Mesothelial cell of epicardium (in vitro differentiated cells): ENCODE measurements around the gene FER. TPM values are rescaled to one million over a fixed set of nuclear protein-coding genes. Genes with fewer than 3 reads are reported as not detected.

Experiments
- DNase-seq, 2 experiments: peaks; one replicate each; pipeline ENCODE4 v3.0.0; 2021; ENCODE audit warnings: low spot score in 2 of 2; ENCODE audit not compliant: unreplicated experiment in 2 of 2
- H3K27ac Mint-ChIP-seq: 2 replicates; pipeline ENCODE4 v1.8.0; 2021; ENCODE audit warnings: mixed read lengths
- H3K27me3 Mint-ChIP-seq: 2 replicates; pipeline ENCODE4 v1.8.0; 2021; ENCODE audit warnings: low read depth, mixed read lengths
- H3K36me3 Mint-ChIP-seq: 2 replicates; pipeline ENCODE4 v1.8.0; 2021; ENCODE audit warnings: mixed read lengths
- H3K4me1 Mint-ChIP-seq: 2 replicates; pipeline ENCODE4 v1.8.0; 2021; ENCODE audit warnings: mixed read lengths
- H3K4me3 Mint-ChIP-seq: 2 replicates; pipeline ENCODE4 v1.8.0; 2021; ENCODE audit warnings: mild to moderate bottlenecking, moderate library complexity, mixed read lengths
- H3K9me3 Mint-ChIP-seq: 2 replicates; pipeline ENCODE4 v1.8.0; 2021; ENCODE audit warnings: mixed read lengths
- total RNA-seq: library from RNA; stranded (reverse); gene quantifications from 3 replicates; pipeline ENCODE4 v1.2.1, GENCODE V29; 2021
- TF ChIP-seq, protein P1 (sequence below): fragments of 200-600 bp; sonication (generic); IDR thresholded peaks from one replicate; pipeline ENCODE4 v1.5.0; 2021; ENCODE audit warnings: antibody characterized with exemption; ENCODE audit not compliant: unreplicated experiment

FER gene
- total RNA-seq, 1 donor from 2014 or later = 44.3 TPM

DNA sequence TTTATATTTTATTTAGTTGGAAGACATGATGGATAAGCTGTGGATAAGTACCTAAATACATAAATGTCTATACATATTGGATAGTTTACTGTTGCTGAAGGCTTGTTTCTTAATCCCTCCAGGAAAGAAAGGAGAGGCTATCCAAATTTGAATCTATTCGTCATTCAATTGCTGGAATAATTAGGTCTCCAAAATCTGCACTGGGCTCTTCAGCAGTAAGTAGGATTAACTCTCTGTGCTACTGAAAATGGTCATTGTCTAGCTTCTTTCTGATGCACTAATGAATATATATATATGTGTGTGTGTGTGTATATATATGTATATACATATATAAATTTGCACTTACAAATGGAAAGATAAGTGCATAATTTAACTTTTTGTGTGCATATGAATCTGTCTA is 198.3 kb downstream of the FER start:
- Mint-ChIP-seq H3K9me3 (no peaks in the 10 kb centered on the region), H3K36me3 (peaks cover 5% of the 10 kb centered on the region)
- no peak for DNase-seq

DNA sequence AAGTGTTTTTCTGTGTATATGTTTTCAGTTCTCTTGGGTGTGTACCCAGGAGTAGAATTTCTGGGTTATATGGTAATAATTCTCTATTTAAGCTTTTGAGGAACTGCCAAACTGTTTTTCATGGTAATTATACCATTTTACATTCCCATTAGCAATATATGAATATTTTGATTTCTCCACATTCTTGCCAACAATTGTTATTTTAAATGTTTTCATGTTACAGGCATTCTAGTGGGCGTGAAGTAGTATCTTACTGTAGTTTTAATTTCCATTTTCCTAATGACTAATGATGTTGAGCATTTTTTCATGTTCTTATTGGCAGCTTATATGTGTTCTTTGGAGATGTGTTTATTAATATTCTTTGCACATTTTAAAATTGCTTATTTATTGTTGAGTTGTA is 199.5 kb downstream of the FER start:
- no peak for DNase-seq
- Mint-ChIP-seq H3K9me3 (no peaks in the 10 kb centered on the region), H3K27me3 (no peaks in the 10 kb centered on the region), H3K36me3 (peaks cover 5% of the 10 kb centered on the region), H3K27ac (no peak overlapping the region), H3K4me3 (no peak overlapping the region), H3K4me1 (no peaks in the 10 kb centered on the region)
- TF ChIP-seq, protein P1, sequence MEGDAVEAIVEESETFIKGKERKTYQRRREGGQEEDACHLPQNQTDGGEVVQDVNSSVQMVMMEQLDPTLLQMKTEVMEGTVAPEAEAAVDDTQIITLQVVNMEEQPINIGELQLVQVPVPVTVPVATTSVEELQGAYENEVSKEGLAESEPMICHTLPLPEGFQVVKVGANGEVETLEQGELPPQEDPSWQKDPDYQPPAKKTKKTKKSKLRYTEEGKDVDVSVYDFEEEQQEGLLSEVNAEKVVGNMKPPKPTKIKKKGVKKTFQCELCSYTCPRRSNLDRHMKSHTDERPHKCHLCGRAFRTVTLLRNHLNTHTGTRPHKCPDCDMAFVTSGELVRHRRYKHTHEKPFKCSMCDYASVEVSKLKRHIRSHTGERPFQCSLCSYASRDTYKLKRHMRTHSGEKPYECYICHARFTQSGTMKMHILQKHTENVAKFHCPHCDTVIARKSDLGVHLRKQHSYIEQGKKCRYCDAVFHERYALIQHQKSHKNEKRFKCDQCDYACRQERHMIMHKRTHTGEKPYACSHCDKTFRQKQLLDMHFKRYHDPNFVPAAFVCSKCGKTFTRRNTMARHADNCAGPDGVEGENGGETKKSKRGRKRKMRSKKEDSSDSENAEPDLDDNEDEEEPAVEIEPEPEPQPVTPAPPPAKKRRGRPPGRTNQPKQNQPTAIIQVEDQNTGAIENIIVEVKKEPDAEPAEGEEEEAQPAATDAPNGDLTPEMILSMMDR = no peak

More for the DNA sequence above, 198.3 kb downstream of the FER start:
- H3K27me3 Mint-ChIP-seq = no peaks in the 10 kb centered on the region
- no peak overlapping the region for H3K4me3 Mint-ChIP-seq
- TF ChIP-seq, protein P1 = no peak
- H3K27ac Mint-ChIP-seq = no peak overlapping the region
- no peaks in the 10 kb centered on the region for H3K4me1 Mint-ChIP-seq

DNA sequence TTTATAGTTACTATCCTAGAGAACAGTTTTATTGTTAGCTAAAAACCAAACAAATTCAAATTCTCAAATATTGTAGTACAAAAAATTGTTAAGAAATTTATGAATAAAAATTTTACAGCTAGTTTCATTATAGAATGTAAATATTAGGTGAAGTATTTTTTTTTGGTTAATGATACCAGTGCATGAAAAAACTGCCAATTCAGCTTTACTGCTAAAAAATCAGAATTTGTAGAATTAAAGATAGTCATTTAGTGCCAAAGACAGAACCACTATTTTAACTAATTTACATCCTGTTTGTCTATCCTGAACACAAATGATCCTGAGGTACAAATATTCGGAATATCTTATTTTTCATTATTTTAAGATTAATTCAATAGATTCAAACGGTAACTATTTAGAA is 202.6 kb downstream of the FER start:
- H3K4me3 Mint-ChIP-seq = no peak overlapping the region
- H3K27ac Mint-ChIP-seq = no peak overlapping the region

GRCh38 chr5:108953940-108954339 is 206.2 kb downstream of the FER start:
- H3K36me3 Mint-ChIP-seq = no peaks in the 10 kb centered on the region
- H3K4me3 Mint-ChIP-seq = no peak overlapping the region
- TF ChIP-seq, protein P1 = no peak
- no peaks in the 10 kb centered on the region for H3K27me3 Mint-ChIP-seq
- no peak overlapping the region for H3K27ac Mint-ChIP-seq
- H3K4me1 Mint-ChIP-seq = no peaks in the 10 kb centered on the region
- H3K9me3 Mint-ChIP-seq = no peaks in the 10 kb centered on the region
- DNase-seq = no peak

More for the DNA sequence above, 202.6 kb downstream of the FER start:
- no peak for DNase-seq
- Mint-ChIP-seq H3K36me3 (peaks cover 5% of the 10 kb centered on the region), H3K9me3 (no peaks in the 10 kb centered on the region), H3K4me1 (no peaks in the 10 kb centered on the region), H3K27me3 (no peaks in the 10 kb centered on the region)
- TF ChIP-seq, protein P1 = no peak

- H3K4me1 Mint-ChIP-seq = peaks cover 4% of the 10 kb centered on the region
- H3K27me3 Mint-ChIP-seq = no peaks in the 10 kb centered on the region
- DNase-seq = no peak
- TF ChIP-seq, protein P1 = no peak
- H3K9me3 Mint-ChIP-seq = no peaks in the 10 kb centered on the region
- no peak overlapping the region for H3K4me3 Mint-ChIP-seq
- no peaks in the 10 kb centered on the region for H3K36me3 Mint-ChIP-seq
- H3K27ac Mint-ChIP-seq = no peak overlapping the region
These were observed 209.6 kb downstream of the FER start for GRCh38 chr5:108957333-108957732.

DNA sequence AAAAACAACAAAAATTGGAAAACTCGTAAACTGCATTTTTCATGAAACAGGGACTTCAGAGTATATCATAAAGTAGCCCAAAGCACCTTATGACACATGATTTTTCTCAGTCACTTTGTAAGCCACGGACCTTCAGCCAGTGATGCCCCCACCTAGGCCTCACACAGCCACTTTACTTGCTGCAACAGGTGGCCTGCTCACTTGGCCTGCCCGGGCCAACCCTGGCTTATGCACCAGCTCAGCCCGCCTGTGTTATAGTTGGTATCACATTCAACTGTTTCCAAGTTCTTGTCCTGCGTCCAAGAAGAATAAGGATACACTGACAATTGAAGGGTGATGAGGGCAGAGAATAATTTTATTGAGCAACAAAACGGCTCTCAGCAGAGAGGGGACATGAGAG is 219.2 kb downstream of the FER start:
- peaks cover 2% of the 10 kb centered on the region for H3K4me1 Mint-ChIP-seq
- H3K27ac Mint-ChIP-seq = no peak overlapping the region
- no peaks in the 10 kb centered on the region for H3K27me3 Mint-ChIP-seq
- no peak for DNase-seq
- TF ChIP-seq, protein P1 = no peak
- peaks cover 11% of the 10 kb centered on the region for H3K9me3 Mint-ChIP-seq
- H3K36me3 Mint-ChIP-seq = peaks cover 20% of the 10 kb centered on the region
- no peak overlapping the region for H3K4me3 Mint-ChIP-seq
